Hepatocyte (in vitro differentiated cells): ENCODE measurements around the gene GLDN. TPM values are rescaled to one million over a fixed set of nuclear protein-coding genes. Genes with fewer than 3 reads are reported as not detected.

ENCODE experiments used
- DNase-seq: peaks from one replicate; pipeline ENCODE4 v3.0.0-alpha.2; 2016; ENCODE audit warnings: low spot score
- H2AFZ ChIP-seq: fragments of 200-600 bp; sonication (generic); 2 replicates; pipeline ENCODE4 v1.6.0; 2016; ENCODE audit warnings: antibody characterized with exemption, mild to moderate bottlenecking
- H3K27ac ChIP-seq: fragments of 200-600 bp; sonication (generic); 2 replicates; pipeline ENCODE4 v1.5.1; 2016; ENCODE audit warnings: mild to moderate bottlenecking
- H3K27me3 ChIP-seq: fragments of 200-600 bp; sonication (generic); 2 replicates; pipeline ENCODE4 v1.6.1; 2016
- H3K36me3 ChIP-seq: fragments of 200-600 bp; sonication (generic); replicated peaks from 2 replicates; pipeline ENCODE4 v1.5.1; 2016; ENCODE audit warnings: low read depth; ENCODE audit not compliant: insufficient read depth
- H3K4me1 ChIP-seq: fragments of 200-600 bp; sonication (generic); 2 replicates; pipeline ENCODE4 v1.5.1; 2016; ENCODE audit warnings: mild to moderate bottlenecking, moderate library complexity; ENCODE audit not compliant: insufficient read depth
- H3K4me2 ChIP-seq: fragments of 200-600 bp; sonication (generic); 2 replicates; pipeline ENCODE4 v1.6.0; 2016
- H3K4me3 ChIP-seq: fragments of 200-600 bp; sonication (generic); 2 replicates; pipeline ENCODE4 v1.5.1; 2016; ENCODE audit warnings: mild to moderate bottlenecking
- H3K79me2 ChIP-seq: fragments of 200-600 bp; sonication (generic); 2 replicates; pipeline ENCODE4 v1.6.0; 2017; ENCODE audit warnings: mild to moderate bottlenecking
- H3K9me2 ChIP-seq: fragments of 200-600 bp; sonication (generic); replicated peaks from 2 replicates; pipeline ENCODE4 v1.6.0; 2017; ENCODE audit warnings: mild to moderate bottlenecking; ENCODE audit not compliant: insufficient read depth
- H3K9me3 ChIP-seq: fragments of 200-600 bp; sonication (generic); 2 replicates; pipeline ENCODE4 v1.5.1; 2016; ENCODE audit warnings: low read depth, mild to moderate bottlenecking
- H4K20me1 ChIP-seq: fragments of 200-600 bp; sonication (generic); 2 replicates; pipeline ENCODE4 v1.6.0; 2016; ENCODE audit warnings: mild to moderate bottlenecking; ENCODE audit not compliant: insufficient read depth, poor library complexity, severe bottlenecking
- EZH2 ChIP-seq: fragments of 200-600 bp; sonication (generic); IDR thresholded peaks from 2 replicates; pipeline ENCODE4 v1.6.1; 2016; ENCODE audit warnings: antibody characterized with exemption, mild to moderate bottlenecking, borderline replicate concordance
- EZH2phosphoT487 ChIP-seq: fragments of 200-600 bp; sonication (generic); IDR thresholded peaks from one replicate; pipeline ENCODE4 v1.6.1; 2018; ENCODE audit warnings: antibody characterized with exemption, mild to moderate bottlenecking, low read depth, moderate library complexity; ENCODE audit not compliant: unreplicated experiment, severe bottlenecking
- WGBS: methylation state at CpG from one replicate; pipeline ENCODE4 v1.1.6; 2016; ENCODE audit warnings: low lambda C conversion rate; ENCODE audit errors: missing lambda C conversion rate; 5-methylcytosine and 5-hydroxymethylcytosine counted together
- polyA plus RNA-seq: library from polyadenylated mRNA; unstranded; fragments of >200 nt; fragmentation: Nextera tagmentation; extraction: Ambion mirVana; gene quantifications from 2 replicates; pipeline ENCODE4 v1.2.1, GENCODE V29; 2016
- total RNA-seq: library from RNA; depleted of rRNA; stranded (reverse); fragments of >200 nt; gene quantifications from 2 replicates; pipeline ENCODE4 v1.2.3, GENCODE V29; 2014
- TF ChIP-seq, protein P1 (sequence below): fragments of 200-600 bp; sonication (generic); IDR thresholded peaks from 2 replicates; pipeline ENCODE4 v1.5.1; 2016; ENCODE audit warnings: antibody characterized with exemption, mild to moderate bottlenecking; ENCODE audit not compliant: poor library complexity

Gene GLDN
- total and polyA plus RNA-seq, 2 experiments from 2014 or later, result 0.07 to 1.8 TPM

DNA sequence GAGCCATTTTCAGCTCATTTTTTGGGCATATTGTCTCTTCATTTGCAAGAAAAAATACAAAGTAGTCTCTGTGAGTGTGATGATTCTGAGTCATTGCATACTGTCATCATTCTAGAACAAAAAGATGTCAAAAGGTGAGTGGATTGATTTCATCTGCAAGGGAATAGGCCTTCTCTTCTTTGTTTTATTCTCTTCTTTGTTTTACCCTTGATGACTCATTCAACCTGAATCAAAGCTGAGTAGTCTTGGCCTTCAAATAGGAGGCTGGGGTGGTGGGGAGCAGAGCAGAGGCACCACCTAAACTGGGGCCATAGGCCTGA lies 28.4 kb upstream of the GLDN start:
- no peaks in the 10 kb centered on the region for H3K9me3 ChIP-seq
- H3K79me2 ChIP-seq, result no peaks in the 10 kb centered on the region
- H3K27ac ChIP-seq, result peak overlapping the region; percentile 79
- peak overlapping the region; percentile 7 for H3K4me2 ChIP-seq
- no peaks in the 10 kb centered on the region for H3K9me2 ChIP-seq
- no peak for TF ChIP-seq EZH2phosphoT487
- TF ChIP-seq EZH2, result no peak
- TF ChIP-seq, protein P1, sequence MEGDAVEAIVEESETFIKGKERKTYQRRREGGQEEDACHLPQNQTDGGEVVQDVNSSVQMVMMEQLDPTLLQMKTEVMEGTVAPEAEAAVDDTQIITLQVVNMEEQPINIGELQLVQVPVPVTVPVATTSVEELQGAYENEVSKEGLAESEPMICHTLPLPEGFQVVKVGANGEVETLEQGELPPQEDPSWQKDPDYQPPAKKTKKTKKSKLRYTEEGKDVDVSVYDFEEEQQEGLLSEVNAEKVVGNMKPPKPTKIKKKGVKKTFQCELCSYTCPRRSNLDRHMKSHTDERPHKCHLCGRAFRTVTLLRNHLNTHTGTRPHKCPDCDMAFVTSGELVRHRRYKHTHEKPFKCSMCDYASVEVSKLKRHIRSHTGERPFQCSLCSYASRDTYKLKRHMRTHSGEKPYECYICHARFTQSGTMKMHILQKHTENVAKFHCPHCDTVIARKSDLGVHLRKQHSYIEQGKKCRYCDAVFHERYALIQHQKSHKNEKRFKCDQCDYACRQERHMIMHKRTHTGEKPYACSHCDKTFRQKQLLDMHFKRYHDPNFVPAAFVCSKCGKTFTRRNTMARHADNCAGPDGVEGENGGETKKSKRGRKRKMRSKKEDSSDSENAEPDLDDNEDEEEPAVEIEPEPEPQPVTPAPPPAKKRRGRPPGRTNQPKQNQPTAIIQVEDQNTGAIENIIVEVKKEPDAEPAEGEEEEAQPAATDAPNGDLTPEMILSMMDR, result no peak
- no peak for DNase-seq
- H2AFZ ChIP-seq, result no peak overlapping the region
- H3K27me3 ChIP-seq, result no peaks in the 10 kb centered on the region
- H3K4me3 ChIP-seq, result no peak overlapping the region
- no peaks in the 10 kb centered on the region for H4K20me1 ChIP-seq
- H3K36me3 ChIP-seq, result no peaks in the 10 kb centered on the region
- peaks cover 28% of the 10 kb centered on the region for H3K4me1 ChIP-seq

DNA sequence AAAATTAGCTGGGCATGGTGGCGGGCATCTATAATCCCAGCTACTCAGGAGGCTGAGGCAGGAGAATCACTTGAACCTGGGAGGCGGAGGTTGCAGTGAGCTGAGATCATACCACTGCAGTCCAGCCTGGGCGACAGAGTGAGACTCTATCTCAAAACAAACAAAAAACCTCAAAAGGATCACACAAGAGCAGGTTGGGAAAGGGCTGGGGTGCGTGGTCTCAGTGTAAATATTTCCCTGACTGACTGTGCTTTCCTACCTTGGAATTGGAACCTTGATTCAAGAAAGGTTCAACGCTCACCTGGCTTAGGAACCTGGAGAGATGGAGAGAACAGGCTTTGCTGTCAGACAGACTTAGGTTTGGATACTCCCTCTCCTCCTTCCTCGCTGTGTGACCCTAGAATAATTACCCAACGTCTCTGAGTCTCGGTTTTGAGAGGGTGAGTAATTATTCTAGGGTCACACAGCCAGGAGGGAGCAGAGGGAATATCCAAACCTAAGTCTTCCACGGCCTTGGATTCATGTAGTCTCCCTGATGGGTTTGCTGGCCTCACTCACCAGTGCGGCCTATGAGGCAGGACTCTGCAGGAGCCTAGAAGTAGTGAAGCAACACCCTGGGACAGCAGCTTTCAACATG lies 27.7 kb upstream of the GLDN start:
- Histone ChIP-seq H3K27me3 (no peaks in the 10 kb centered on the region), H3K4me2 (no peak overlapping the region), H3K9me3 (no peaks in the 10 kb centered on the region), H4K20me1 (no peaks in the 10 kb centered on the region), H3K4me3 (no peak overlapping the region), H3K9me2 (no peaks in the 10 kb centered on the region), H3K79me2 (no peaks in the 10 kb centered on the region), H3K36me3 (no peaks in the 10 kb centered on the region), H3K4me1 (peaks cover 28% of the 10 kb centered on the region), H3K27ac (peak overlapping the region; percentile 89), H2AFZ (no peak overlapping the region)
- DNase-seq, result no peak
- 85% methylated on average over 10 of the region's 10 CpGs for WGBS
- TF ChIP-seq EZH2phosphoT487 (no peak), EZH2 (no peak)
- TF ChIP-seq, protein P1, result no peak

DNA sequence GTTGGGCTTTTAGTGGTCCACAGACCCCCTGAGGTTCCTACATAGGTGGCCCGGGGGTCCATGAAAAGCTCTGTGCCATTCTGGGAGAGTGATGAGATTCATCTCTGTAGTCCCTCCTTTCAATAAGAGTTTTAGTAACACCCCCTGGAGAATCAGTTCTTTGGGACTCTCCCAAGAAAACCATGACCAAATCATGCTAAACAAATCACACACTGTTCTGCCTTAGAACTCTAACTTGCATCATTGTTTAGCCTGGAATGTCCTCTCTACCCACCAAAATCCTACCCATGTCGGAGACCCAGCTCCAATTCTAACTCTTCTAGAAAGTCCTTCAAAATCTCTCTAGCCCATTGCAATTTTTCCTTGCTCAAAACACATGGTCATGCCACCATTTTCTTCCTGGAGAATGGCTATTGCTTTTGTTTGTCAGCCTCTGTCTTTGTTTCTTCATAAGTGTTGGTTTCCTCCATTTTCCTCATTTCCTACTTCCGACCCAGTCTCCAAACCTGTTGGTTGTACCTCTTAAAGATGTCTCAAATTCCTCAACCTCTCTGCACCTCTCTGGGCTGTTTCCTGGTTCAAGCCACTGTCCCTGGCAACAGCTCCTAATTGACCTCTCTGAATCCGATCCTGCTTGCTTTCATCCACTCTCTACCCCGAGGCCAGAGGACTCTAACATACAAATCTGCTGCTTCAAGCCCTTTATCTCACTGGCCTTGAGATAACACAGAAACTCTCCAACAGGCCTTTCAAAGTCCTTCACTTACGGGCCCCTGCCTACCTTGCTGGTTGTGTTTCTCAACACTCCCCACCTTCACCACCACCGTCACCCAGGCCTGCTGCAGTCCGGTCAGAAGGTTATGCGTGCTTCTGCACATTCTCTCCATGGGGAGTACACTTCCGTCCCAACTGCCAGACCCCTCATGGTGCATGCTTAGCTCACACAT lies 26.8 kb upstream of the GLDN start:
- Histone ChIP-seq H4K20me1 (no peaks in the 10 kb centered on the region), H3K27me3 (no peaks in the 10 kb centered on the region), H3K27ac (peak overlapping the region; percentile 89), H3K4me2 (peak overlapping the region; percentile 3), H2AFZ (no peak overlapping the region), H3K4me3 (no peak overlapping the region), H3K9me2 (no peaks in the 10 kb centered on the region), H3K9me3 (no peaks in the 10 kb centered on the region), H3K36me3 (no peaks in the 10 kb centered on the region), H3K79me2 (no peaks in the 10 kb centered on the region), H3K4me1 (peaks cover 28% of the 10 kb centered on the region)
- DNase-seq, result peak; percentile 63
- WGBS, result 53% methylated on average over 10 of the region's 10 CpGs
- TF ChIP-seq, protein P1, result no peak
- TF ChIP-seq EZH2, result no peak
- no peak for TF ChIP-seq EZH2phosphoT487
